BLaER1 (cell line): ENCODE data around the gene RUVBL1.
"Not testable (repeated sequence)": the region's sequence is repeated elsewhere in the genome, so short reads cannot be mapped to it uniquely, and the experiment has no call there.

Source experiments
- H3K27ac ChIP-seq: shearing (Covaris generic); formaldehyde crosslinking; 2 replicates; pipeline ENCODE4 v1.8.1; 2022
- H3K27me3 ChIP-seq: shearing (Covaris generic); formaldehyde crosslinking; 2 replicates; pipeline ENCODE4 v1.8.1; 2022
- H3K36me3 ChIP-seq: shearing (Covaris generic); formaldehyde crosslinking; 2 replicates; pipeline ENCODE4 v1.8.1; 2022
- H3K4me1 ChIP-seq: shearing (Covaris generic); formaldehyde crosslinking; 2 replicates; pipeline ENCODE4 v1.8.1; 2022
- H3K4me2 ChIP-seq: shearing (Covaris generic); formaldehyde crosslinking; 2 replicates; pipeline ENCODE4 v1.8.1; 2022
- H3K4me3 ChIP-seq: shearing (Covaris generic); formaldehyde crosslinking; 2 replicates; pipeline ENCODE4 v1.8.1; 2022
- H3K9ac ChIP-seq: shearing (Covaris generic); formaldehyde crosslinking; 2 replicates; pipeline ENCODE4 v1.8.1; 2022
- H3K9me3 ChIP-seq: shearing (Covaris generic); formaldehyde crosslinking; 2 replicates; pipeline ENCODE4 v1.8.1; 2022
- H4K20me1 ChIP-seq: shearing (Covaris generic); formaldehyde crosslinking; 2 replicates; pipeline ENCODE4 v1.8.1; 2022
- Cebpa-rat ChIP-seq: shearing (Covaris generic); IDR thresholded peaks from 2 replicates; pipeline ENCODE4 v1.8.1; 2022

Gene RUVBL1

GRCh38 chr3:128155616-128156360, 32.2 kb upstream of the RUVBL1 start:
- Histone ChIP-seq H3K36me3 (peaks cover 48% of the 10 kb centered on the region), H3K4me2 (no peak overlapping the region), H3K27me3 (no peaks in the 10 kb centered on the region), H3K9ac (no peak overlapping the region), H3K9me3 (peaks cover 27% of the 10 kb centered on the region), H4K20me1 (peaks cover 9% of the 10 kb centered on the region; the same call in 1 of the 2 replicates), H3K4me1 (peaks cover 11% of the 10 kb centered on the region), H3K27ac (no peak overlapping the region), H3K4me3 (no peak overlapping the region)
- no peak for TF ChIP-seq Cebpa-rat

- not testable (repeated sequence) for H3K27ac ChIP-seq, H3K27me3 ChIP-seq
- H3K9ac ChIP-seq = peak overlapping the region; percentile 91
These were observed 30.7 kb upstream of the RUVBL1 start for GRCh38 chr3:128154354-128154753.

GRCh38 chr3:128153156-128154041, 29.8 kb upstream of the RUVBL1 start, which contains the start of gene EEFSEC:
Gene EEFSEC (plus strand): TSS chr3:128153481. CDS start chr3:128153508, 27 bp downstream.
- H3K27me3 ChIP-seq = no peaks in the 10 kb centered on the region
- H4K20me1 ChIP-seq = no peaks in the 10 kb centered on the region
- H3K4me3 ChIP-seq = peak within 1 kb of the TSS; percentile 98
- no peak for TF ChIP-seq Cebpa-rat
- H3K9ac ChIP-seq = peak within 1 kb of the TSS; percentile 91
- H3K27ac ChIP-seq = peak within 1 kb of the TSS; percentile 84
- peaks cover 11% of the 10 kb centered on the region for H3K4me1 ChIP-seq
- peak within 1 kb of the TSS; percentile 93 for H3K4me2 ChIP-seq
- H3K36me3 ChIP-seq = peaks cover 35% of the 10 kb centered on the region
- H3K9me3 ChIP-seq = peaks cover 27% of the 10 kb centered on the region

More at GRCh38 chr3:128154354-128154753, 30.7 kb upstream of the RUVBL1 start:
- not testable (repeated sequence) for H4K20me1 ChIP-seq
- Histone ChIP-seq H3K4me3 (peak overlapping the region; percentile 98), H3K4me2 (peak overlapping the region; percentile 93), H3K9me3 (peaks cover 27% of the 10 kb centered on the region), H3K4me1 (peaks cover 11% of the 10 kb centered on the region), H3K36me3 (peaks cover 45% of the 10 kb centered on the region)

- peak overlapping the region; percentile 98 for H3K4me3 ChIP-seq
- peak overlapping the region; percentile 93 for H3K4me2 ChIP-seq
- H3K27ac ChIP-seq = peak overlapping the region; percentile 84
- H4K20me1 ChIP-seq = no peaks in the 10 kb centered on the region
- H3K4me1 ChIP-seq = peaks cover 11% of the 10 kb centered on the region
- H3K9me3 ChIP-seq = peaks cover 21% of the 10 kb centered on the region
- peaks cover 27% of the 10 kb centered on the region for H3K36me3 ChIP-seq
- H3K9ac ChIP-seq = peak overlapping the region; percentile 91; the same call in 1 of the 2 replicates
- no peak for TF ChIP-seq Cebpa-rat
- H3K27me3 ChIP-seq = no peaks in the 10 kb centered on the region
These were observed 29.0 kb upstream of the RUVBL1 start for GRCh38 chr3:128152419-128153155.

- Histone ChIP-seq H3K27ac (no peak overlapping the region), H3K4me1 (peaks cover 11% of the 10 kb centered on the region), H3K36me3 (peaks cover 19% of the 10 kb centered on the region), H3K4me3 (no peak overlapping the region), H4K20me1 (no peaks in the 10 kb centered on the region), H3K27me3 (no peaks in the 10 kb centered on the region), H3K9me3 (peaks cover 13% of the 10 kb centered on the region), H3K4me2 (no peak overlapping the region), H3K9ac (no peak overlapping the region)
- TF ChIP-seq Cebpa-rat = no peak
These were observed 28.2 kb upstream of the RUVBL1 start for GRCh38 chr3:128151758-128152274.

- H4K20me1 ChIP-seq = no peaks in the 10 kb centered on the region
- no peaks in the 10 kb centered on the region for H3K27me3 ChIP-seq
- no peaks in the 10 kb centered on the region for H3K36me3 ChIP-seq
- no peak overlapping the region for H3K9ac ChIP-seq
- no peak overlapping the region for H3K4me3 ChIP-seq
- no peak for TF ChIP-seq Cebpa-rat
- H3K4me2 ChIP-seq = no peak overlapping the region
- no peak overlapping the region for H3K27ac ChIP-seq
- H3K4me1 ChIP-seq = peaks cover 7% of the 10 kb centered on the region
- no peaks in the 10 kb centered on the region for H3K9me3 ChIP-seq
These were observed 26.0 kb upstream of the RUVBL1 start for GRCh38 chr3:128149650-128150049.

GRCh38 chr3:128146201-128146600, 22.6 kb upstream of the RUVBL1 start:
- Histone ChIP-seq H3K9me3 (no peaks in the 10 kb centered on the region), H3K4me2 (no peak overlapping the region), H3K4me3 (no peak overlapping the region), H4K20me1 (no peaks in the 10 kb centered on the region), H3K27ac (no peak overlapping the region), H3K9ac (no peak overlapping the region), H3K36me3 (no peaks in the 10 kb centered on the region), H3K27me3 (no peaks in the 10 kb centered on the region), H3K4me1 (no peaks in the 10 kb centered on the region)
- no peak for TF ChIP-seq Cebpa-rat

GRCh38 chr3:128145279-128145678, 21.7 kb upstream of the RUVBL1 start:
- Histone ChIP-seq H3K36me3 (no peaks in the 10 kb centered on the region), H4K20me1 (no peaks in the 10 kb centered on the region), H3K9ac (no peak overlapping the region), H3K4me1 (no peaks in the 10 kb centered on the region), H3K4me2 (no peak overlapping the region), H3K27ac (no peak overlapping the region), H3K27me3 (no peaks in the 10 kb centered on the region), H3K9me3 (no peaks in the 10 kb centered on the region), H3K4me3 (no peak overlapping the region)
- no peak for TF ChIP-seq Cebpa-rat

GRCh38 chr3:128144512-128145187, 21.0 kb upstream of the RUVBL1 start:
- Histone ChIP-seq H3K4me3 (no peak overlapping the region), H3K27ac (no peak overlapping the region), H3K4me1 (no peaks in the 10 kb centered on the region), H3K4me2 (no peak overlapping the region), H3K27me3 (no peaks in the 10 kb centered on the region), H4K20me1 (no peaks in the 10 kb centered on the region), H3K9me3 (no peaks in the 10 kb centered on the region), H3K9ac (no peak overlapping the region), H3K36me3 (no peaks in the 10 kb centered on the region)
- TF ChIP-seq Cebpa-rat = no peak
